ENCODE measurements around the gene GPR37L1.
A peak's percentile ranks its signal among the peaks of the same experiment; 100 is the strongest.
"Not testable (repeated sequence)": the region's sequence is repeated elsewhere in the genome, so short reads cannot be mapped to it uniquely, and the experiment has no call there.

Gene GPR37L1

DNA sequence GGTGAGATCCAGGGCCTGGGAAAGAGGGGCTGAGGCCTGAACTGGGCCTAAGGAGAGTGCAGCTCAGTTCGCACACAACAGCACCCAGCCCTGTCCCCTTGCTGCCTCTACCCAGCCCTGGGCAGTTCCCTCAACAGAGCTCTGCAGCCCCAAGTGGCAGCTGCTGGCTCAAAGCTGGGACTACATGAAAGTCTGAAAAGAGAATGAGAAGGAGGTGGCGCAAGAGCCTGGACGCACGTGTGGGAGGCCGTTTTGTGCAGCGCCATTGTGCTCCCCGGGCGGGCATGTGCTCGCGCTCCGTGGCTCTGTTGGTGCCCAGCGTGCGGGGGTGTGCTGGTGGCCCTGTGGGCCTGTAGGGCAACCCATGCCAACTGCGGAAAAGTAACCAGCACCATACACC lies 10.3 kb downstream of the GPR37L1 start:
- DNase-seq, result peak in 53 of 56 donors; percentile 41 to 91 (median 76)

DNA sequence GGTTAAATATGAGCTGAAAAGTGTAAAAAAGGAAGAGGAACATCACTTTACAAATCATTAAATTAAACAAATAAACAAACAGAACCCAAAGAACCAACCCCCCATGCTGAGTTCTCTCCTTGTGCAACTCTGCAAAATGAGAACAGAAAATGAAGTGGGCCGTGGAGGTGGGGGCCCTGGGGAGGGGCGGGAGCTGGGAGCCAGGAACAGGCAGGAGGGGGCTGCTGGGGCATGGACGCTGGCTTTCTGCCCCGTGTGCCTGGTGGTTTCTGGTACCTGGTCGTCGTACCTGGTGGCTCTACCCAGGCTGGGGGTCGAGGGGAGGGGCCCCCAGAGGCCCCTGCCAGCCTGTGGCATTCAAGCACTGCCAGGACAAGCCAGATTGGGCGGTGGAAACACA lies 10.8 kb downstream of the GPR37L1 start:
- no peak for DNase-seq

- DNase-seq, result no peak
These were observed 11.3 kb downstream of the GPR37L1 start for GRCh38 chr1:202133989-202134388.

- no peak for DNase-seq
These were observed 12.0 kb downstream of the GPR37L1 start for GRCh38 chr1:202134645-202135172.

- peak in 48 of 56 donors; percentile 17 to 83 (median 54) for DNase-seq
These were observed 12.6 kb downstream of the GPR37L1 start for GRCh38 chr1:202135221-202135721.

GRCh38 chr1:202140833-202141232 lies 18.1 kb downstream of the GPR37L1 start:
- no peak for DNase-seq

DNA sequence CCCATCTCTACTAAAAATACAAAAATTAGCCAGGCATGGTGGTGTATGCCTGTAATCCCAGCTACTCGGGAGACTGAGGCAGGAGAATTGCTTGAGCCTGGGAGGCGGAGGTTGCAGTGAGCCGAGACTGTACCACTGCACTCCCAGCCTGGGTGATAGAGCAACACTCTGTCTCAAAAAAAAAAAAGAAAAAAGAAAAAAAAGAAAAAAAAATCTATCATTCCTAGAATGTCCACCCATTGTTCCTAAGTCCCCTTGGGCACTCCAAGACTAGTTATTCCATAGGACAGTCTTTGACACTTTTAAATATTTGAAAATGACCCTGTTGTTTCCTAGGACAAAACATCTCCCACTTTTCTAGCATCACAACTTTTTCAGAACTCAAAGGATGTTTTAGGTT lies 18.8 kb downstream of the GPR37L1 start:
- DNase-seq, result not testable (repeated sequence)

GRCh38 chr1:202143011-202143767 lies 20.5 kb downstream of the GPR37L1 start:
- peak in 10 of 56 donors; percentile 21 to 55 (median 30) for DNase-seq

GRCh38 chr1:202143768-202144401 lies 21.2 kb downstream of the GPR37L1 start:
- DNase-seq, result peak in 6 of 56 donors; percentile 13 to 61 (median 46)

DNA sequence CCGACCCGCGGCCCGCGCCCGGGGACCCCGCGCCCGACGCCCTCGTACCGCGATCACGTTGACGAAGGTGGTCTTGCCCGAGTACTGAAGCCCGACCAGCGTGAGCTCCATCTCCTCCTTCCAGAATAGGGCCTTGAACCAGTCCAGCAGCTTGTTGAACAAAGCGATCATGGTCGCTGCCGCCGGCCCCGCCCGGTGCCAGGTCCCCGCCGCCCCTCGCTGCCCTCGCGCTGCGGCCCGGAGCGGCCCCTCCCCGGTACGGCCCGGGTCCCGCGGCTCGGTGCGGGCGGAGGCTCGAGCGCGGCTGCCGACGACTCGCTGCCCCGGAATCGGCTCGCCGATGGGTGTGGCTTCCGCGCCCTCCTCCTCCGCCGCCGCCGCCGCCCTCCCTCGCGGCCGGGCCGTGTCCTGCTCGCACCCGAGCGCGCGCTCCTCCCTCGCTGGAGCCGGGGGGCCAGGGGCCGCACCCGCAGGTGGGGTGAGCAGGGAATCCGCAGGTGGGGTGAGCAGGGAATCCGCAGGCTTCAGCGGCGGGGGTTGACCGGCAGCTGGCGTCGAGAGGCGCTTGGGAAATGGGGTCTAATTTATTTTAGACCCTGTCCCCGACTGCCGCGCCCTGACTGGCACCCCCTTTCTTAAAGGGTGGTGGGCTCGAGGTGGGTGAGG lies 21.8 kb downstream of the GPR37L1 start, which contains the start of gene ARL8A:
TSS of gene ARL8A (minus strand) at position 336 of the 666 bp plus-strand sequence. CDS start at position 171, 165 bp downstream.
- DNase-seq, result peak in 46 of 56 donors; percentile 32 to 81 (median 54)

- DNase-seq, result peak in 1 of 56 donors; percentile 50
These were observed 22.5 kb downstream of the GPR37L1 start for GRCh38 chr1:202145068-202145743.

DNA sequence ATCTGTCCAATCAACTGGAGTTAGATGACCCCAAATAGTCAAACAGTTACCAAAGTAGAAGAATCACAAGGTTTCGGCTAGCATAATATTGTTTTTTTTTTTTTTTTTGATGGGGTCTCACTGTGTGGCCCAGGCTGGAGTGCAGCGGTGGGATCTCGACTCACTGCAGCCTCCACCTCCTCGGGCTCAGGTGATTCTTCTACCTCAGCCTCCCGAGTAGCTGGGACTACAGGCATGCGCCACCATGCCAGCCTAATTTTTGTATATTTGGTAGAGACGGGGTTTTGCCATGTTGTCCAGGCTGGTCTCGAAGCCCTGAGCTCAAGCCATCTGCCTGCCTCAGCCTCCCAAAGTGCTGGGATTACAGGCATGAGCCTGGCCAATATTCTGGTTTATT lies 23.0 kb downstream of the GPR37L1 start:
- DNase-seq, result not testable (repeated sequence)

DNA sequence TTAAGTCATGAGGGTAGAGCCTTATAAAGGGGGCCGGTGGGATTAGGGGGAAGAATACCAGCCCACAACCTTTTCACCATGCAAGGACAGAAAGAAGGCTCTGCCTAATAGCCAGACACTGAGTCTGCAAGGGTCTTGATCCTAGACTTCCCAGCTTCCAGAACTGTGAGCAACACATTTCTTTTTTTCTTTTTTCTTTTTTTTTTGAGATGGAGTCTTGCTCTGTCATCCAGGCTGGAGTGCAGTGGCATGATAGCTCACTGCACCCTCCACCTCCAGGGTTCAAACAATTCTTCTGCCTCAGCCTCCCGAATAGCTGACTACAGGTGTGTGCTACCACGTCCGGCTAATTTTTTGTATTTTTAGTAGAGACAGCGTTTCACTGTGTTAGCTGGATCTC lies 23.6 kb downstream of the GPR37L1 start:
- no peak for DNase-seq

GRCh38 chr1:202146993-202147392 lies 24.3 kb downstream of the GPR37L1 start:
- no peak for DNase-seq

- DNase-seq, result no peak
These were observed 25.7 kb downstream of the GPR37L1 start for GRCh38 chr1:202148391-202148790.

DNA sequence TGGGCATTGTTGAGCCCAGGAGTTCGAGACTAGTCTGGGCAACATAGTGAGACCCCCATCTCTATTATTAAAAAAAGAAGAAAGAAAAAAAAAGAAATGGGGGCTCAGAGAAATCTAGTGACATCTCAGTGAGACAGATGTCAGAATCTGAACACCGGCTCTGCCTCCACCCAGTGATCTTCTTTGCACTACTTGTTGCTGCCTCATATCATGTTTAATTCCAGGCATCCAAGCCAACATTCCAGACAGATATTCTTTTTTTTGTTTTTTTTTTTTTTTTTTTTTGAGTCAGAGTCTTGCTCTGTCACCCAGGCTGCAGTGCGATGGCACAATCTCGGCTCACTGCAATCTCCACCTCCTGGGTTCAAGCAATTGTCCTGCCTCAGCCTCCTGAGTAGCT lies 26.8 kb downstream of the GPR37L1 start:
- DNase-seq, result no peak

GRCh38 chr1:202150187-202150586 lies 27.5 kb downstream of the GPR37L1 start:
- DNase-seq, result no peak

GRCh38 chr1:202150602-202151001 lies 27.9 kb downstream of the GPR37L1 start:
- no peak for DNase-seq

GRCh38 chr1:202151045-202151444 lies 28.3 kb downstream of the GPR37L1 start:
- DNase-seq, result no peak

DNA sequence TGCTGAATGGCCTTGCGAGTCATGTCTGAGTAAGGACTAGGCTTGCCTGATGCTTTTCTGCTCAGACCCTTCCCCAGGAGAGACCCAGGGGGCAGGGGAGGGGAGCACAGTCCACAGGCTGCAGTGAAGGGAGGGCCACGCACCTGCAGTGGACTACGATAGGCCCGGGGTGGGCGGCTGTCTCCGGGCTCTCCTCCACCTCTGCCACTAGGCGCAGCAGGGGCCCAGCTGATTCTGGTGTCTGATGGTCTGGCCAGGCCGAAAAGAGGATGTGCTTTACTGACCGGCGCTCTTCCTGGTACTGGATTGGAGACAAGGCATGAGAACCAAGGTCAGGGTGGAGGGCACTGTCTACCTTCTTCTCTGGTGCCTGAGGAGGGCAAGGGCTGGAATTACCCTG lies 29.7 kb downstream of the GPR37L1 start:
- DNase-seq, result no peak

GRCh38 chr1:202153284-202153683 lies 30.6 kb downstream of the GPR37L1 start:
- DNase-seq, result no peak
